DMS53 (cell line): Measurements from ENCODE around the gene GALNTL6.
A peak's percentile ranks its signal among the peaks of the same experiment; 100 is the strongest.

ENCODE experiments used
- DNase-seq: peaks from one replicate; lab custom pipeline; 2025; lab: John Stamatoyannopoulos, UW

Gene GALNTL6

GRCh38 chr4:173073939-173074500 is 1260.8 kb downstream of the GALNTL6 start:
- DNase-seq = no peak

GRCh38 chr4:173074501-173074946 is 1261.3 kb downstream of the GALNTL6 start:
- DNase-seq = peak; percentile 9

GRCh38 chr4:173076903-173077634 is 1263.9 kb downstream of the GALNTL6 start:
- DNase-seq = no peak

GRCh38 chr4:173088144-173088543 is 1274.9 kb downstream of the GALNTL6 start:
- DNase-seq = no peak
